Camera-type eye (tissue), 1 donor: ENCODE measurements around the gene PGAP2. TPM values are rescaled to one million over a fixed set of nuclear protein-coding genes. Genes with fewer than 3 reads are reported as not detected.

Experiments
- total RNA-seq: library from RNA; depleted of rRNA; stranded (reverse); fragments of >200 nt; gene quantifications from one replicate; pipeline ENCODE4 v1.2.3, GENCODE V29; 2014

Gene PGAP2
- total RNA-seq: 44.0 TPM

GRCh38 chr11:3807909-3808860 lies at the start of gene PGAP2:
Gene PGAP2, plus strand, starts transcription at chr11:3808560. Its CDS starts 2,700 bp downstream, at chr11:3811260.

GRCh38 chr11:3797329-3798090 lies 10.8 kb upstream of the PGAP2 start, which contains the start of gene NUP98:
Gene NUP98, minus strand, starts transcription at chr11:3797554. Its CDS starts 15,437 bp downstream, at chr11:3782117.

GRCh38 chr11:3840870-3841425 lies 32.6 kb downstream of the PGAP2 start, which contains the start of gene RHOG:
Gene RHOG, minus strand, starts transcription at chr11:3840959. Its CDS starts 12,821 bp downstream, at chr11:3828138.

GRCh38 chr11:3854977-3855807 lies 46.8 kb downstream of the PGAP2 start, which contains the start of gene STIM1:
Gene STIM1, plus strand, starts transcription at chr11:3855664. Its CDS starts 607 bp downstream, at chr11:3856271.

Other genes with a start within 250 kb of the PGAP2 start
- 0.88 TPM for gene ART5, start 166.6 kb upstream of the PGAP2 start, total RNA-seq
- gene ART1, start 163.4 kb upstream of the PGAP2 start, total RNA-seq: not detected
- 0.88 TPM for gene CHRNA10, start 137.2 kb upstream of the PGAP2 start, total RNA-seq
- 186 TPM for gene NUP98, start 11.0 kb upstream of the PGAP2 start, total RNA-seq
- 10.2 TPM for gene RHOG, start 32.4 kb downstream of the PGAP2 start, total RNA-seq
- 32.2 TPM for gene STIM1, start 47.1 kb downstream of the PGAP2 start, total RNA-seq